CD1c-positive myeloid dendritic cell (primary cell): ENCODE data around the gene H1-8.
"Not testable (repeated sequence)": the region's sequence is repeated elsewhere in the genome, so short reads cannot be mapped to it uniquely, and the experiment has no call there.

Experiments used
- DNase-seq: peaks from one replicate; pipeline ENCODE4 v3.0.0-alpha.2; 2016; ENCODE audit errors: extremely low spot score

The H1-8 gene

DNA sequence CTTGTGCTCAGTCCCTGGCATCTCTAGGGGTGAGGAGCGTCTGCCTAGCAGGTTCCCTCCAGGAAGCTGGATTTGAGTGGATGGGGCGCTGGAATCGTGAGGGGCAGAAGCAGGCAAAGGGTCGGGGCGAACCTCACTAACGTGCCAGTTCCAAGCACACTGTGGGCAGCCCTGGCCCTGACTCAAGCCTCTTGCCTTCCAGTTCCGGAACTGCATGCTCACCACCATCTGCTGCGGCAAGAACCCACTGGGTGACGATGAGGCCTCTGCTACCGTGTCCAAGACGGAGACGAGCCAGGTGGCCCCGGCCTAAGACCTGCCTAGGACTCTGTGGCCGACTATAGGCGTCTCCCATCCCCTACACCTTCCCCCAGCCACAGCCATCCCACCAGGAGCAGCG lies 9.6 kb upstream of the H1-8 start:
- no peak for DNase-seq

DNA sequence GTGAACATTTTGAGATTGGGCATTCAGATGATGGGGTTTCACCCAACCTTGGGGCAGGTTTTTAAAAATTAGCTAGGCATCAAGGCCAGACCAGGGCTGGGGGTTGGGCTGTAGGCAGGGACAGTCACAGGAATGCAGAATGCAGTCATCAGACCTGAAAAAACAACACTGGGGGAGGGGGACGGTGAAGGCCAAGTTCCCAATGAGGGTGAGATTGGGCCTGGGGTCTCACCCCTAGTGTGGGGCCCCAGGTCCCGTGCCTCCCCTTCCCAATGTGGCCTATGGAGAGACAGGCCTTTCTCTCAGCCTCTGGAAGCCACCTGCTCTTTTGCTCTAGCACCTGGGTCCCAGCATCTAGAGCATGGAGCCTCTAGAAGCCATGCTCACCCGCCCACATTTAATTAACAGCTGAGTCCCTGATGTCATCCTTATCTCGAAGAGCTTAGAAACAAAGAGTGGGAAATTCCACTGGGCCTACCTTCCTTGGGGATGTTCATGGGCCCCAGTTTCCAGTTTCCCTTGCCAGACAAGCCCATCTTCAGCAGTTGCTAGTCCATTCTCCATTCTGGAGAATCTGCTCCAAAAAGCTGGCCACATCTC lies 8.4 kb upstream of the H1-8 start:
- no peak for DNase-seq

DNA sequence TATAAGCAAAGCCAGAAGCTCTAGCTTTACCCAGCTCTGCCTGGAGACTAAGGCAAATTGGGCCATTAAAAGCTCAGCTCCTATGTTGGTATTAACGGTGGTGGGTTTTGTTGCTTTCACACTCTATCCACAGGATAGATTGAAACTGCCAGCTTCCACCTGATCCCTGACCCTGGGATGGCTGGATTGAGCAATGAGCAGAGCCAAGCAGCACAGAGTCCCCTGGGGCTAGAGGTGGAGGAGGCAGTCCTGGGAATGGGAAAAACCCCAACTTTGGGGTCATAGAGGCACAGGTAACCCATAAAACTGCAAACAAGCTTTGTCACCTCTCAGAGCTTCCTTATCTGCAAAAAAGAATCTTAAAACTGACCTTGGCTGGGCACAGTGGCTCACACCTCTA lies 7.9 kb upstream of the H1-8 start:
- no peak for DNase-seq

DNA sequence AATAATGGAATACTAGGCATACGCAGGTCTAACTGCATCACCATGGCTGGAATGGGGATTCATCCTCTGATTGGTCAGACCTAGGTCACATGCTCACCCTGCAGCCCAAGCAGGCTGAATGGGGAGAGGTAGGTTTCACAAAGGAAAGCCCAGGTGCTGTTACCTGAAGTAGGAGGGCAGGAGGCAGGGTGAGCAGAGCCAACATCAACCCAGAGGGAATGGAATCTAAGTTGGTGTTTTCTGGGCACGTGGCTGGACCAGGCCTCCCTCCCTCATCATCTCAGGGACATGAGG lies 6.7 kb upstream of the H1-8 start:
- no peak for DNase-seq

DNA sequence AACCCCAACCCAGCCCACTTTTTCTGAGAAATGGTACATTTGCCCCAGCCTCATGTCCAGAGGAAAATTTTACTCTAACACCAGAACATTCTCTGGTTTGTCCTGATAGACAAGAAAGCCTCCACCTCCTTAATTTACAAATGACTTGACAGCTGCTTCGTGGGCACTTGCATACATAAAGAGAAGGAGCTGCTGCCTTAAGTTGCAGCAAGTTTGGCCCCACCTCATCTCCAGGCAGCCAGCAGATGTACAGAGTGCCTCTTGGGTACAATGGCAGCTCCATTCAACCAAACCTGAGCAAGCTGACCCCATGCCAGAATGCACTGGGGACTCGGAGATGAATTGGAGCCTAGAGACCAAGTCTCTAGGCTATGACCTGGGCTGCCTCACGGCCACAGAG lies 6.2 kb upstream of the H1-8 start:
- DNase-seq, result no peak

DNA sequence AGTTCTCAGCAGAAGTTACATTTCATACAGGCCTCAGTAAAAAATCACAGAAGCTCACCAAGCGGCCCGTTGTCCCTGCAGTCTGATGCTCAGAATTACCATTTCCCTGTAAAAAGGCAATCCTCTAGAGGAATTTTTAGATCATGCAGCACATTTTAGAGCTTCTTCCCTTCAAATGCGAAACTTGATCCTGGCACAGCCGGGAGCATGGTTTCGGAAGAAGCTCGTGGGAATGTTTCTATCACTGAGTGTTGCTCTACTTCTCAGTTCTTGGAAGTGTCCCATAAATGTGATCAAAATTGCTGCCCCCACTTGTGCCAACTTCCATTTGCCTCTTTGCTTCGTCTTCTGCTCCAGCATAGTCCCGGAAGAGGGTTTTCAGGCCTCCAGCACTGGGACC lies 3.8 kb upstream of the H1-8 start:
- DNase-seq, result no peak

DNA sequence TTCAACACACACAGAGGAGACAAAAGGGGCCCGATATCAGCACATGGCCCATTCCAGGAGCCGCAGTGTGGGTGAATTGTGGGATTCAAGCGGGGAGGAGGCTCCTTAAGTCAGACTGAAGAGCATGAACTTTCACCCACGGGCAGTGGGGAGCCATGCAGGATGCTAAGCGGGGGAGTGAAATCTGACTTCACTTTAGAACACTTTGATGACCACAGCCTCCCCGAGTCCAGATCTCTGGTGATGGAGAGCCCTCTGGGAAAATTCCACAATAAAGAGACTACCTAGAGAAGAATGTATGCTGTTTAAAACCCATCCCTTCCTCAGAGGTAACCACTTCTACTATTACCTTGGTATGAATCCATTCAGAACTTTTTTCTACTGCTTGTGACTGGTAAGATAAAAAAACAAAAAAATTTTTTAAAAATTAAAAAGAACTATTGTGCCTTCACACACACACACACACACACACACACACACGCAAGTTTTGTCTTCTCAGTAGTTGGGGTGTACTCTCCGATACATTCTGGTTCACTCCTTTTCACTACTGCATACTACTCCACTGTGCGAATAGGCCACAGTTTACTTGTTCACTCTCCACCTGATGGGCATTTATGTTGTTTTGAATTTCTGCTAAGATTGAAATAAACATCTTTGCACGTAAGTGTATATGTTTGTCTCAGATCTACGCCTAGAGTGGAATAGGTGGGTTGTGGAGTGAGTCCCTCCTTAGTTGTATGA lies 2.0 kb upstream of the H1-8 start:
- no peak for DNase-seq

DNA sequence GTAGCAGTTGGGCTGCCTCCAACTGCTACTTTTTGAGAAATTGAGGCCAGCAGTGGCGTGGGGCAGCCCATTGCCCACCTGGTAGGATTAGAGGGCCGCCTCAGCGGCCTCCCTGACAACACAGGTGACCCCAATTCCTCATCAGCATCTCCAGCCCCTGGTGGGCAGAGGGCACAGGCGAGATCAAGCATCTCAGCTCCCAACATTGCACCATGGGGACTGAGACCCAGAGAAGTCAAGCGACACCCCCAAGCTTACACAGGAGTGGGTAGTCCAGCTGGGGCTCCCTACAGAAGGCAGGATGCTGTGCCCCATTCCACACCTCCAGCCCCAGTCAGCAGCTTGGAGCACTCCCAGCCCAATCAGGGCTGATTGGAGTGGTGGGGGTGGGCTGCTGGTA lies 228 bp upstream of the H1-8 start:
- no peak for DNase-seq

DNA sequence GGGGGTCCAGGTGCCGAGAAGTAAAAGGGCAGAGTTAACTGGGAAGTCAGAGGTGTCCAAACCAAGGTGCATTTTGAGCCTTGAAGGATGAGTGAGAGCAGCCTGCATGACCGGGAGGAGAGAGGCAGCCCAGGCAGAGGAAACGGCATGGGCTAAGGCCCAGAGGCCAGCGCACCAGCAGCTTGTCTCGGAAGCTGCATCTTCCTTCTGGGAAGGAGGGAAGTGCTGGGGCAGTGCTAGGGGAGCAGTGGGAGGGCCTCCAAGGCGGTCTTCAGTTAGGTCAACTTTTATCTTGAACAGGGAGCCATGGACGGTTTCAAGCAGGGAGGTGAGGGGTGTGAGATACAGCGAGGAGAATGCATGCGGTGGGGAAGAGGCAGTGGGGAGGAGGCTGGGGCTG lies 1.0 kb downstream of the H1-8 start:
- no peak for DNase-seq

DNA sequence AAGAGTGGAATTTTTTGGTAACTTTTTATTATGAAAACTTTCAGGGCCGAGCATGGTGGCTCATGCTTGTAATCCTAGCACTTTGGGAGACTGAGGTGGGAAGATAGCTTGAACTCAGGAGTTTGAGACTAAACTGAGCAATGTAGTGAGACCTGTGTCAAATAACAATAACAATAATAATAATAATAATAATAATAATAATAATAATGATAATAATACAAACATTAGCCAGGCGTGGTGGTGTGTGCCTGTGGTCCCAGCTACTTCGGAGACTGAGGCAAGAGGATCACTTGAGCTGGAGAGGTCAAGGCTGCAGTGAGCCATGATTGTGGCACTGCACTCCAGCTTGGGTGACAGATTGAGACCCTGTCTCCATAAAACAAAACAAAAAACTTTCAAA lies 3.0 kb downstream of the H1-8 start:
- DNase-seq, result not testable (repeated sequence)

DNA sequence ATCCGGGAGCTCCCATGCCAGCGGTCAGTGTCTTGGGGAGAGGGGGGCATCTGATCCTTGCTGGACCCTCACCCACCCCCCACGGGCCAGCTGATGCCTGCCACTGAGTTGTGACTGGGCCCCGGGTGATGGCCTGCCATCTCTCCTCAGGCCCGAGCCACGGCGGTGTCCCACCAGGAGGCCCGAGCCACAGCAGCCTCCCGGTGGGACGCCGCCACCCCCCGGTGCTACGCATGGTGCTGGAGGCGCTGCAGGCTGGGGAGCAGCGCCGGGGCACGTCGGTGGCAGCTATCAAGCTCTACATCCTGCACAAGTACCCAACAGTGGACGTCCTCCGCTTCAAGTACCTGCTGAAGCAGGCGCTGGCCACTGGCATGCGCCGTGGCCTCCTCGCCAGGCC lies 4.3 kb downstream of the H1-8 start:
- DNase-seq, result no peak

DNA sequence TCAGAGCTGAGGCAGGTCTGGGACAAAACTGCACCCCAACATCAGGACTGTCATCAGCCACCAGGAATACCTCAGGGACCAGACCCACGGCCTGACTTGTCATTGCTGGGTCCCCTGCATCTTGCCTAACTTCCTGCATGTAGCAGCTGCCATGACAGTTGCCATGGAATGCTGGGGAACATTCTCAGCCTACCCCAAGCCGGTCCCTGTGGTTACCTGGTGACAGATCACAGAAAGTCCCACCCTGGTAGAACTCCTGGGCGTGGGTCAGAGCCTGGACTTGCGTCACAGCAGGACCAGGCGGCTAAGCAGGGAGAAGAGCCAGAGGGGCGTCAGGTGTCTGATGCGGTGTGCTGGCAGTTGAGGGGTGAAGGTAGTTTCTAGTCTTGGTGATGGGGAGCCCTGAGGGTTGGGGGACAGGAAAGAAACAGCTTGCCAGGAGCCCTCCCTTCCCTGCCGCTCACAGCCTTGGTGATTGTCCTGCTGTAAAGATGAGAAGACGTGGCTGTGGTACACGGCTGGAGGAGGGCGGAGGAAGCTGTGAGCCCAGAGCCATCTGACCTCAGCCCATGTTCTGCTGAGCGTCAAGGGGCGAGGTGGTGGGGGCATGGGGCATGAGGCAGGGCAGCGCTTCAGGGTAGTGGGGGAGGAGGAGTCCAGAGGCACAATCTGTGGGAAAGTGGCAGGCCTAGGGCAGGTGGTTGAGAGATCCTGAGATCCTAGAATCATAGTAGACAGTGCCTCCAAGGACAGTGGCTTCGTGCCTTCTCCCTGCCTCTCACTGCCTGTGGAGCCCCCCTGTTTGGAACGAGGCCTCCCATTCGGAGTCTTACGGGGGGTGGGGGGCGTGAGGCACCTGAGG lies 5.4 kb downstream of the H1-8 start:
- no peak for DNase-seq

DNA sequence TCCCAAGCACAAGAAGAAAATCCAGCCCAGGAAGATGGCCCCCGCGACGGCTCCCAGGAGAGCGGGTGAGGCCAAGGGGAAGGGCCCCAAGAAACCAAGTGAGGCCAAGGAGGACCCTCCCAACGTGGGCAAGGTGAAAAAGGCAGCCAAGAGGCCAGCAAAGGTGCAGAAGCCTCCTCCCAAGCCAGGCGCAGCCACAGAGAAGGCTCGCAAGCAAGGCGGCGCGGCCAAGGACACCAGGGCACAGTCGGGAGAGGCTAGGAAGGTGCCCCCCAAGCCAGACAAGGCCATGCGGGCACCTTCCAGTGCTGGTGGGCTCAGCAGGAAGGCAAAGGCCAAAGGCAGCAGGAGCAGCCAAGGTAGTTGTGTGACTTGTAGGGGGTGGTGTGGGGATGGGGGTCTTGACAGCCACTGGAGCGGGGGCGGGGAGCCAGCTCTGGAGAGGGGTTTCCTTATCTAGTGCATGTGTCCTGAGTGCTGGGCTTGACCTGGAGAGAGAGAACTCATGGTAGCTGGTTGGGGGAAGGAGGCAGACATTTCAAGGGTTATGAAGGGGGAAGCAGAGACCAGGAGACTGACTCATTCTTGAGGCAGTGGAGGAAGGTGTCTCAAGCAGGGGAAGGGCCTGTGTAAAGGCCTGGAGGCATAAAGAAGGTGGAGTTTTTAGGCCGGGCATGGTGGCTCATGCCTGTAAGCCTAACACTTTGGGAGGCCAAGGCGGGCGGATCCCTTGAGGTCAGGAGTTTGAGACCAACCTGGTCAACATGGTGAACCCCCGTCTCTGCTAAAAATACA lies 6.2 kb downstream of the H1-8 start:
- DNase-seq, result peak; percentile 58

DNA sequence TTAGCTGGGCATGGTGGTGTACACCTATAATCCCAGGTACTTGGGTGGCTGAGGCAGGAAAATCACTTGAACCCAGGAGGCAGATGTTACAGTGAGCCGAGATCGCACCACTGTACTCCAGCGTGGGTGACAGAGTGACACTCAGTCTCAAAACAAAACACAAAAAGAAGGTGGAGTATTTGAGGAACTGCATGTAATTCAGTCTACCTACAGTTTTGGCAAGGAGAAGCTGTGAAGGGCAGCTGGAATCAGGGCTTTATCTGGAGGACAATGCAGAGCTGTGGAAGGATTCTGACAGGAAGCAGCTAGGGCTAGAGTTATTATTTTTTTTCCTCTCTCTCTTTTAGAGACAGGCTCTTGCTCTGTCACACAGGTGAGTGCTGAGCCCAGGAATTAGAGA lies 6.8 kb downstream of the H1-8 start:
- peak; percentile 65 for DNase-seq

DNA sequence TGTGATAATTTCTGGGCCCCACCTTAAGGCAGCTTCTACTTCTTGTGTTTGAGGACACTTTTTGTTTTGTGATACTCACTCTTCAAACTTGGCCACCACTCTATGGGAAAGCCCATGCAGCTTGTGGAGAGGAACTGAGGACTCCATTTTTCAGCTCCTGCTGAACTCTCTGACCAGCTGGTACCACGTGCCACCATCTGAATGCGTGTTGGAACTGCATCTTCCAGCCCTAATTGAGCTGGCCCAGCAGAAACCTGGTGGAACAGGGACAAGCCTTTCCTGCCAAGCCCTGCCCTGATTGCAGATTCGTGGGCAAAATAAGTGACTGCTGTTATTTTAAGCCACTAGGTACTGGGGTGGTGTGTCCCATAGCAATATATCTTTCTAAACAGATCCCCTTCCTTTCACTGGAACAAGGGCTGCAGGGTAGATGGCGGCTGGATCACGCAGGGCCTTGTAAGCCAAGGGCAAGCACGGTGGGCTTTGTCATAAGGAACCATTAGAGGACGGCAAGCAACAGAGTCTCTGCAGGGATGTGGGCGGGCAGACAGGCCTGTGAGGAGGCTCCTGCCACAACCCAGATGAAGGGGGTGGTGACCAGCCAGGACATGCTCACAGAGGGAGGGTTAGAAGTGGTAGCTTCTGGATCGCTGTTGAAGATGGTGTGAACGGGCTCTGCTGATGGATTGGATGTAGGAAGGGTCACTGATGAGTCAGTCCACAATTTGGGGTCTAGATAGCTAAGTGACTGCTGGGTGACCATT lies 9.5 kb downstream of the H1-8 start:
- no peak for DNase-seq

DNA sequence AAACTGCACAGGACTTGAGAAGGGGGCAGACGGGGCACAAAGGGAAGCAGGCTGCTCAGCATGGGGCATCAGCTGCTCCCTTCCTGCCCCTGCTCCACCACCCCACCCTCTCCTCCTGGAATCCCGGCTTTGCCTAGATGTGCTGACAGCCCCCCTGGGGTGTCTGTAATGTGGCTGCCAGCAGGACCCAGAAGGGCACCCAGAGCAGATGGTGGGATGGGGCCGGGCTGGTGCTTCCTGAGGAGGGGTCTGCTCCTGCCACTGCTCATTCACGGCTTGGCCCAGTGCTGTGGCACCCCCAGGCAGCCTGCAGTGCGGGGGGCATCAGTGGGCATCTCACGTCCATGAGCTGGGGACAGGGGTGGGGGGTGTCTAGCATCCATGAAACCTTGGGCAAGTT lies 10.2 kb downstream of the H1-8 start:
- no peak for DNase-seq

DNA sequence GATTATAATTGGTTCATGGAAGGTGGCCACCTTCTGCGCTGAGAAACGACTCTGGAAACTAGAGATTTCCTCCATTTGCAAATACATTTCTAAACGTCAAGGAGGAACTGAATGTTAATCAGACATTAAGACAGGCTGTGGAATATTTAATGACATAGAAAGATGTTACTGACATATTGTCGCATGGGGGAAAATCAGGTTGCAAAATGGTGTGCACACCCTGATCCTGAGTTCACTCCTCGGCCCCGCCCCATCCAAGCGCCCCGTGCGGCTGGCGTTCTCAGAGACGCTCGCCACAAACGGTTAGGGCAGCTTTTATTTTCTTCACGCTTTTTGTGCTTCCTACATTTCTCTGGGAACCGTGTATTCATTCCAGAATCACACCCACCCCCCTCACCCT lies 10.7 kb downstream of the H1-8 start:
- peak; percentile 33 for DNase-seq

DNA sequence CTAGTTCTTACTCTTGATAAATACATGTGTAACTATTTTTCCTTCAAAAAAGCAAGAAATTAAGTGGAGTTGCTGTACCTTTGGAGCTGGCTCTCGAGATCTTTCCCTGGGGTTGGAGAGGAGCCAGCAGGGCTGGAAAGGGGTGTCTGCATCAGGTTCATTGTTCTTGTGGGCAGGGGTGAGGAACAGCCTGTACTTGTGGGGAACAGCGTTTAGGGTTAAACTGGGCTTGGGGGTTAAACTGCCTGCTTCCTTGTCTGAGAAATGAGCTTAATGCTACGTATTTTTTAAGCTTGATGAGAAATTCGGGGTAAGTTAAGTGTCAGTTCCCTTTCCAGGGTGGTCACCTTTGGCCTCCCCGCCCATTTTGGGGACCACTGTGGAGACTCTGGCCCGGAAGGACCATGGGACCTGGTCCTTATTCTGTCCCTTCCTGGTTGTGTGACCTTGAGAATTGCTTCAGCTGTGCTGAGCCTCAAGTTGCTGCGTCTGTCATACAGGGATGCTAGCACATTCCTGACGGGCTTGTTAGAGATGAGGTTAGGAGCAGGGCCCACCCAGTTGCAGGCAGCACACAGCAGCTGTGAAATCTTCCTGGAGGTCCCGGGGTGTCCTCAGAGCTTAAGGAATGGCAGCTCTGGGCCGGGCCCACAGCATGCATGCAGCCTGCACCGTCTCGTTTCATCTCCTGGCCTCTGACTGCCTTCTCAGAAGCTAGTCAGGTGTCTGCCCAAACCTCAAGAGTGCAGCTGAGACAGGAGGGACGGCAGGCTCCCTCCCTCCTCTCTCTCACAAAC lies 11.6 kb downstream of the H1-8 start:
- peak; percentile 13 for DNase-seq

DNA sequence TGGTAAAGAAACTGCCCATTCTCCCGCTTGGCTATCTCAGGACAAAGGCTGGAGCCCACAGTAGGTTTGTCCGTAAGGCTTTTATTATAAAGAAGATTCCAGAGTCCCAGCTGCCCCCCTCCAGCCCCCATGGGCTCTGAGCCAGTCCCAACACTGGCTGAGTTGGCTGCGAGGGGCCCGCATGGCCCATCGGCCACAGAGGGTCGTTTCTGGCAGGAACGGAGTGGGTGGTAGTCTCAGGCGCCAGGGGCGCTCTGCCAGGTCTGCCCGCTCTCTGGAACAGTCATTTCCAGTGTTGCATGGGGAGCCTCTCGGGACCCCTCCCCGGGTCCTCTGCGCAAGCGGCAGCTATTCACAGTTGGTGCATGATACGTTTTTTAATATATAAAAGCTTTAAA lies 12.2 kb downstream of the H1-8 start:
- DNase-seq, result no peak

DNA sequence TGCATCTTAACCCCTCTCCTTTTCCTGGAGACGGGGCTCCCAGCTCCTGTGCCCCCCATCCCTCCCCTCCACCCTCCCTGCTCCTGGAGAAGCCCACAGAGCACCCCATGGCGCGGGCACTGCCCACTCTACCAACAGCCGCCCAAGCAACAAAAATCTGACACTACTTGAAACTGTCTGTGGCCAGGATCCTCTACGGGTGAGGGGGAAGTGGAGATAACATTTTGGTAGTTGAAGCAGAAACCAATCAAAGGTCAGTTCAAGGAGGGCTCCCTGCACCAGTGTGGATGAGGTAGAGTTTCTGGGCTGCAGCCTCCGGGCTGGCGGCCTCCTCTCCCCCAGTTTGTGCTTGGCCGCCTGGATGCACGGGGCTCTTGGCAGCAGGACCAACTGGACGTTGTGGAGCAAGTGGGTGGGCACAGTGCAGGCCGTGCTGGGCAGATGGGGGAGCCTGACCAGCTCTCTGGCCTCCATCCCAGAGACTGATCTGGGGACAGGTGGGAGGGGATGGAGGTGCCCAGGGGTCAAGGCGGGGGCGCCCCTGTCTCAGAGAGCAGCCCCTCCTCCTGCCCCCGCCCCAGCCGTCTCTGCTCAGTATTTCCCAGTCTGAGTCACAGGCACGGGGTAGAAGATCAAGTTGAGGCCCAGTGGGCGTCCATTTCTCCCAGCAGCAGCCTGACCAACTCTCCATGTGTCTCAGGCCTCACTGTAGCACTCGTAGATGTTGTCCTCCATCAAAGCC lies 12.8 kb downstream of the H1-8 start:
- DNase-seq, result peak; percentile 30
